Stimulated activated CD8-positive, alpha-beta memory T cell treated with anti-CD3 and anti-CD28 coated beads, Interleukin-4, amount 100 ng/mL, for 24 hours (primary cell): ENCODE data around the gene TMEM255B.
"Not testable (repeated sequence)": the region's sequence is repeated elsewhere in the genome, so short reads cannot be mapped to it uniquely, and the experiment has no call there.

Experiments
- DNase-seq: peaks from one replicate; pipeline ENCODE4 v3.0.0-alpha.2; 2020; ENCODE audit warnings: low read depth

The TMEM255B gene

GRCh38 chr13:113734826-113735125 lies 24.2 kb upstream of the TMEM255B start:
- DNase-seq = no peak

- no peak for DNase-seq
Measured at GRCh38 chr13:113735194-113735593, 23.8 kb upstream of the TMEM255B start.

GRCh38 chr13:113735750-113736149 lies 23.3 kb upstream of the TMEM255B start:
- no peak for DNase-seq

GRCh38 chr13:113736258-113736731 lies 22.7 kb upstream of the TMEM255B start:
- no peak for DNase-seq

DNA sequence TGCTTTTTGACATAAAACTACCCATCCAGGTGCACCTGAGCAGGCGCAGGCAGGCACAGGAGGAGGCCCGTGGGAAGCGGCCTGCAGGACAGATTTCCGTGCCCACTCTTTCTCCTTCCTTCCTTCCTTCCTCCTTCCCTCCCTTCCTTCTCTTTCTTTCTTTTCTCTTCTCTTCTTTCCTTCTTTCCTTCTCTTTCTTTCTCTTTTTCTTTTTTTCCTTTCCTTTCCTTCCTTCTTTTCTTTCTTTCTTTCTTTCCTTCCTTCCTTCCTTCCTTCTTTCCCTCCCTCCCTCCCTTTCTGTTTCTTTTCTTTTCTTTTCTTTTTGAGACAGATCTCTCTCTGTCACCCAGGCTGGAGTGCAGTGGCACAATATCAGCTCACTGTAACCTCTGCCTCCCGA lies 21.2 kb upstream of the TMEM255B start:
- no peak for DNase-seq

DNA sequence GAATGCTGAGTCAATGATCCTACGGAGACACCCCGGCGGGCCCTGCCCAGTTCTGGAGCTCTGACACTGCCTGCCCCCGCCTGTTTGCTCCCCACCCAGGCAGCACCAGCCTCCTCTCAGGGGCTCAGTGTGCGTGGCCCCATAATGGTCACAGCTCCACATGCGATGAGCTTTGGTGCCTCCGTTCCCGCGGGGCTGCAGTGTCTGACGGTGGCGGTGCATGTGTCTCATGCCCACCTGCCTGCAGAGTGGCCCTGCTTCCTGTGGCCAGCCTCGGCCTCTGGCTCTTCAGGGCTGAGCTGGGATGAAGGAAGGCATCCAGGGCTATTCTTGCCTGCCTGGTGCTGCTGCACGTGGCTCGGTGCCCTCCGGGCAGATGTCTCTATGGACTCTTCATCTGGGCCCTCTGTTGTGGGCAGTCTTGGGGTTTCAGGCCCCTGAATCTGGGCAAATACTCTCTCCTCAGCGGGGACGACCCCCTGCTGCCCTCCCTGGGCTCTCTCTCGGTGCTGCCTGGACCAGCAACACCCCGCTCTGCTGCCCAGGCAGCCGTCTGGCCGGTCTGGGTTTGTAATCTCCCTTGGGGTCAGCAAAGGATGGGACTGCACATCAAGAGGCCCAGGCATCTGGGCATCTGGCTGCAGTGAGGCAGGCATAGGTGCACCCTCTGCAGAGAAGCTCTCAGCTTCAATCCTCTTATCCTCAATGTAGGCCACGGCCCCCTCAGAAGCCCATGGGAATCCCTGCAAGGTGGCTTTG lies 19.3 kb upstream of the TMEM255B start:
- DNase-seq = no peak

DNA sequence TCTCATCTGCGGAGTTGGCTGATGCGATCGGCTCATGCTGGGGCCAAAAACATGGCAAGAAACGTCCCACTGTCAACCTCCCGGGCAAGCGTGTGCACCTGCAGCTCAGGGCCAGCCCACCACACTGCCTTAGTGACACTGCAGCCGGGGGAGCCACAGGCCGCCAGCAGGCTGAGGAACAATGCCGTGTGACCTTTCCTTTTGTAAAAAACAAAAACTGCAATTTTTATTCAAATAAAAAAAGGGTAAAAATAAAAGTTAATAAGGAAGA lies 18.8 kb upstream of the TMEM255B start:
- DNase-seq = no peak

DNA sequence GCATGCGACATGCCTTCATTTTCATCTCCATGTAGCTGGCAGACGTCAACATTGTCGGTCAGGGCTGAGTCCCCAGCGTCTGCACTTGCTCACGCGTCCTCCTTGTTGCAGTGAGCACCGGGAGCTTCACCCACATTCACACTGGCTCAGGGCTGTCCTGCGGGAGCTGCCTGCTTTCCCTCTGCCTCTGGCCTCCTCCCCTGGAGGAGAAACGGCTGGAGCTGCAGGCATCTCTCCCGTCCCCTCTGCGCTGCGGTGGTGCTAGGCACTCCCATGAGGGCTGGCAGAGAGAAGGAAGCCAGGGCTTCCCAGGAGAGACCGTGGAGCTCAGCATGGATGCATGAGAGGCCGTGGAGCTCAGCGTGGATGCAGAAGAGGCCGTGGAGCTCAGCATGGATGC lies 18.4 kb upstream of the TMEM255B start:
- no peak for DNase-seq

GRCh38 chr13:113741191-113741668 lies 17.8 kb upstream of the TMEM255B start:
- no peak for DNase-seq

- DNase-seq = no peak
Measured at GRCh38 chr13:113742000-113742441, 17.0 kb upstream of the TMEM255B start.

DNA sequence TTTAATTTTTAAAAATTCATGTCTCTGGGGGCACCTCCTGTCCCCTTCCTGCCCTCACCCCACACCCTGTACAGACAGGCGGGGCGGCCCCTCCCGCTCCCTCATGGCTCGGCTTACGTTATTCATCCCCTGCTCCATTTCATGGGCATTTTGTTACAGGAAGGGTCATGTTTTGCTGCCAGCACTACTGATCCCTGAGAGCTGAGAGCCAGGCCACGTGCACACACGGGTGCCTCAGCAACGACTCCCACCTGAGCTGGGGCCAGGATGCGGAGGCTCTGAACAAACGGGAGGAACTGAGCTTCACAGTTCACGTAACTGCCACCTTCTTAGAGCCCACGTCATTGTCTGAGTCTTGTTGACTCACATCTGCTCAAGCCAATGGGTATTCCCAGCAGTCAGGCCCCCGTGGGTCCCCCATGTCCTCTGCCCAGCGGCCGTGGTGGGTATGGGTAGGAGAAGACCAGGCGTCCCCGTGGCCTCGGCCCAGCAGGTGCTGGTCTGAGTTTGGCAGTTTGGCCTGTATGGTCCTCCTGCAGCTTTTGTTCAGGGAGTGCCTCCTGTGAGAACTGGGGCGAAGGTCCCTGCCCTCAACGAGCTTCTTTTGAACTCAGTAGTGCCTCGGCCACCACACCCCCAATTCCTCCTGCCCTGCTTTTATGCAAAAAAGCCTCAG lies 16.4 kb upstream of the TMEM255B start:
- no peak for DNase-seq

- DNase-seq = no peak
Measured at GRCh38 chr13:113743366-113744195, 15.4 kb upstream of the TMEM255B start.

DNA sequence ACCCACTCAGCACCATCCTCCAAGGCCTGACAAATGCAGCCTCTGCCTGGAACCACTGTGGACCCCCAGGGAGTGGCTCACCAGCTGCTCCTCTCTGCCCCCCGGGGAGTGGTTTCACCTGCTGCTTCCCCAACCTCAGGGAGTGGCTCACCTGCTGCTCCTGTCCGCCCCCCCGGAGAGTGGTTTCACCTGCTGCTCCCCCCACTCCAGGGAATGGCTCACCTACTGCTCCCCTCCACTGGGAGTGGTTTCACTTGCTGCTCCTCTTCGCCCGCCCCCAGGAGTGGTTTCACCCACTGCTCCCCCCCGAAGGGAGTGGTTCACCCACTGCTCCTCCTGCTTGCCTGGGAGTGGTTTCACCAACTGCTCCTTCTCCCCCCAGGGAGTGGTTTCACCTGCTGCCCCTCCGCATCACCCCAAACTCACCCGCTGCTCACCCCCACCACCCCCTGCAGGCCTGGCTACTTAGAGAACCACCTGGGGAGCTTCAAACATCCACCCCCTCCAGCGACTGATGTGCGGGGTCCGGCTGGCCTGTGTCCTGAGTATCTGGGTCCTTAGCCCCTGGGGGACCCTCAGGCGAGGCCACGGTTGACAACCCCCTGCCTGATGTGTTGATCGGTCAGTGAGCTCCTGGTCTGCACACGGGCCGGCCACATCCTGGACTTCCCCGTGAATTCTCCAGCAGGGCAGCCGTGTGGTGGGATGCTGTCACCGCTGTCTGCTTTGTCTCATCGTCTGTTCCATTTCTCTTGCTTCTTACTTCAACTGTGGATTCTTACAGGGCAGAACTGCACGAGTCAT lies 14.6 kb upstream of the TMEM255B start:
- DNase-seq = no peak

- no peak for DNase-seq
Measured at GRCh38 chr13:113745059-113745458, 14.0 kb upstream of the TMEM255B start.

- DNase-seq = not testable (repeated sequence)
Measured at GRCh38 chr13:113745500-113746142, 13.4 kb upstream of the TMEM255B start.

- DNase-seq = no peak
Measured at GRCh38 chr13:113746143-113746525, 12.9 kb upstream of the TMEM255B start.

DNA sequence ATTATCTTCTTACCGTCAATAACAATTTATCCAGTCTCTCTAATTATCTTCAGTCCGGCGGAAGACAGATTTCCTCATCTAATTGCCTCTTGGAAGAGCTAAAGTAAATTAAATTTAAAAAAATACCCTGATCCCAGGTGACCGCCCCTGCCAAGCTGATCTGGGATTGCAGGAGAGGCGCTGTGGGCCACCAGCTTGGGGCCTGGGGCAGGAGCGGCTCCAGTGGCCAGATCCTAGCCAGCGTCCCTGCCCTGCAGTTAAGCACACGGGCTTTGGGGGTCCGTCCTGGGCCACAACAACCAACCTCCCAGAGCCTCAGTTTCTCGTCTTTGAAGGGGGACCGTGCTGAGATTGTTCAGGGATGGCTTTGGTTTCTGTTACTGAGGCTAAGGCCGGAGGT lies 12.4 kb upstream of the TMEM255B start:
- no peak for DNase-seq

GRCh38 chr13:113747291-113747833 lies 11.7 kb upstream of the TMEM255B start:
- no peak for DNase-seq

DNA sequence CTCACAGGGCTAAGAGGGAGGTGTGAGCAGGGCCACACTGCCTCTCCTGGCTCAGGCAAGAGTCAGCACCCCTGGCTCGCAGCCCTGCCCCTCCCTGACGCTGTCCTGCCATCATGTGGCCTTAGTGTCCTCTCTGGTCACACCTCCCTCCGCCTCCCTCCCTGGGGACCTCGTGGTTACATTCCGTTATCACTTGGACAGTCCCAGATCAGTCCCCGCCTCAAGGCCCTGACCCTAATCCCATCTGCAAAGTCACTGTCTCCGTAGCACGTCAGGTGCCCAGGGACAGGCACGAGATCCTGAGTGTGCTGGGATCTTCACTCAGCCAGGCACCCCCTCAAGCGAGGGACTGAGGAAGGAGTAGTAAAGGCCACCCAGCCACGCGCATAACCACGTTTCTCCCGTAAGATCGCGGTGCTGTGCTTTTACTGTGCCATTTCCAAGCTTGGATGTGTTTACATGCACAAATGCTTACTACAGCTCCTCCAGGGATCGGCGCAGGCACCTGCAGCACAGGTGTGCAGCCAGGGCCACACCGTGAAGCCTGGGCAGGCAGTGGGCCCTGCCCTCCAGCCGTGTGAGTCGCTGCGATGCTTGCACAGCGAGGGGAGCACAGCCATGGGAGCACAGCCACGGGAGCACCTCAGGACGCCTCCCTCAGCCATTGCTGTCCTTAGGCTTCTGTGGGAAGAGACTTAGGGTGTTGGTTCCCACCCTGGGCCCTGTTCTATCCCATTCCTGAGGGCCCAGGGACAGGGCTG lies 10.7 kb upstream of the TMEM255B start:
- DNase-seq = no peak

DNA sequence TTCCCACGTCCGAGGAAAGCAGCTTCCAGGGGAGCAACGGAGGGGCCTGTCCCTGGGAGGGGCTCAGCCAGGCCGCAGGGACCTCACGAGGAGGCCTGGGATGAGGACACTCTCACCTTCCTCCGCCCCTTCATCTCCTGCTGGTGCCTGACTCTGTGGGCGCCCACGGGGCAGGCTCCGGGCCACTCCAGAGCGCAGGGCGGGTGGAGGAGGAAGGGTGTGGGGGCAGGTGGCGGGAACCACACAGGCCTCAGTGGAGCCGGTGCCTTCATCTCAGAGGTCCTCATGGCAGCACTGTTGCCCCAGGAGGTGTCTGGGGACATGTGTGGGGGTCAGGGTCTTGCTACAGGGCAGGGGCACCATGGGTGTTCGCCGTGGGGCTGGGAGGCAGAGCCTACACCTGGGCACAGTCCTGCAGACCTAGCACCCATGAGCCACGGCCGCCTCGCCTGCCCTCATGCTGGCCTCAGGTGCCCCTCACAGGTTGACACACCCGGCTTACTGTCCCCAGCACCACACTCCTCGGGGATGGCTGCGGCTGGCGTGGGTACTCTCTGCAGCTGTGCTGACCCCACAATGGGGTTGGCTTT lies 10.1 kb upstream of the TMEM255B start:
- no peak for DNase-seq
